HepG2 (cell line): Measurements from ENCODE around the gene SAMD4B. TPM values are rescaled to one million over a fixed set of nuclear protein-coding genes. Genes with fewer than 3 reads are reported as not detected.

Source experiments
- FOXA3 ChIP-seq: IDR thresholded peaks from 2 replicates; pipeline ENCODE4 v1.6.1; 2016; ENCODE audit warnings: missing genetic modification reagents, missing compliant biosample characterization
- GATAD1 ChIP-seq: IDR thresholded peaks from 2 replicates; pipeline ENCODE4 v1.6.1; 2016; ENCODE audit warnings: missing genetic modification reagents, missing compliant biosample characterization
- HCFC1 ChIP-seq: fragments of 150-350 bp; IDR thresholded peaks from 2 replicates; pipeline ENCODE4 v1.6.1; 2014; ENCODE audit warnings: low read depth, low read length
- HIVEP1 ChIP-seq: sonication (generic); formaldehyde crosslinking; IDR thresholded peaks from 2 replicates; pipeline ENCODE4 v1.4.0; 2020; ENCODE audit warnings: mild to moderate bottlenecking, missing genetic modification reagents
- HNRNPK ChIP-seq: fragments of 200-400 bp; formaldehyde crosslinking; IDR thresholded peaks from 2 replicates; pipeline ENCODE4 v1.6.1; 2018; ENCODE audit warnings: low read length, low read depth, moderate library complexity, mild to moderate bottlenecking; ENCODE audit not compliant: poor library complexity, severe bottlenecking
- MIER3 ChIP-seq: IDR thresholded peaks from 2 replicates; pipeline ENCODE4 v1.6.1; 2016; ENCODE audit warnings: missing compliant biosample characterization, borderline replicate concordance
- PHF8 ChIP-seq: sonication (generic); formaldehyde crosslinking; IDR thresholded peaks from 2 replicates; pipeline ENCODE4 v1.5.0; 2020; ENCODE audit warnings: missing genetic modification reagents
- SNAI1 ChIP-seq: sonication (generic); formaldehyde crosslinking; IDR thresholded peaks from 2 replicates; pipeline ENCODE4 v1.5.0; 2020; ENCODE audit warnings: mild to moderate bottlenecking, missing genetic modification reagents, borderline replicate concordance
- TGIF2 ChIP-seq: IDR thresholded peaks from 2 replicates; pipeline ENCODE4 v1.6.1; 2016; ENCODE audit warnings: control low read depth, missing compliant biosample characterization
- YY1 ChIP-seq: IDR thresholded peaks from 2 replicates; pipeline ENCODE4 v1.6.1; 2011; ENCODE audit warnings: low read length, low read depth, moderate library complexity, mild to moderate bottlenecking; ENCODE audit not compliant: insufficient read depth, insufficient replicate concordance
- ZEB1 ChIP-seq: IDR thresholded peaks from 2 replicates; pipeline ENCODE4 v1.6.1; 2012; ENCODE audit warnings: mild to moderate bottlenecking, low read depth, inconsistent platforms; ENCODE audit not compliant: insufficient replicate concordance
- ZNF33B ChIP-seq: sonication (generic); formaldehyde crosslinking; IDR thresholded peaks from 2 replicates; pipeline ENCODE4 v1.5.1; 2020; ENCODE audit warnings: mild to moderate bottlenecking, missing genetic modification reagents
- ZNF367 ChIP-seq: sonication (generic); formaldehyde crosslinking; IDR thresholded peaks from 2 replicates; pipeline ENCODE4 v1.4.0; 2020; ENCODE audit warnings: missing genetic modification reagents, borderline replicate concordance
- ZNF530 ChIP-seq: sonication (generic); formaldehyde crosslinking; IDR thresholded peaks from 2 replicates; pipeline ENCODE4 v1.5.0; 2020; ENCODE audit warnings: low read depth, mild to moderate bottlenecking, missing genetic modification reagents
- ZNF687 ChIP-seq: sonication (generic); formaldehyde crosslinking; IDR thresholded peaks from 2 replicates; pipeline ENCODE4 v1.5.1; 2020; ENCODE audit warnings: mild to moderate bottlenecking, missing genetic modification reagents, moderate library complexity
- polyA plus RNA-seq, 8 experiments: library from polyadenylated mRNA; depleted of rRNA in 3 of 8; stranded (reverse) in 7 of 8; unstranded in 1 of 8; fragments of >200 nt; fragmentation: Illumina TruSeq in 4 of 8; extraction: Trizol in 4 of 8; gene quantifications; 2 replicates each; pipeline versions ENCODE4 v1.2.1 to v1.2.3, GENCODE V29; 2011 to 2016; ENCODE audit warnings: low read depth in 4 of 8, missing spikeins in 1 of 8, mixed read lengths in 1 of 8; ENCODE audit not compliant: insufficient read depth in 1 of 8
- total RNA-seq, 5 experiments: library from RNA; depleted of rRNA; stranded (reverse); fragments of >200 nt; fragmentation: Illumina TruSeq; extraction: Trizol; gene quantifications; 2 replicates each; pipeline ENCODE4 v1.2.3, GENCODE V29; 2016; ENCODE audit warnings: low read depth in 1 of 5
- TF ChIP-seq, protein P1 (sequence below): sonication (generic); formaldehyde crosslinking; IDR thresholded peaks from 2 replicates; pipeline ENCODE4; 2020; ENCODE audit warnings: missing genetic modification reagents, mild to moderate bottlenecking, borderline replicate concordance

Gene SAMD4B
- total and polyA plus RNA-seq, 2 of the 13 experiments (the other 11 are each of a cell fraction or from before 2014, with no cell fraction given) = 26.0 to 31.8 TPM

DNA sequence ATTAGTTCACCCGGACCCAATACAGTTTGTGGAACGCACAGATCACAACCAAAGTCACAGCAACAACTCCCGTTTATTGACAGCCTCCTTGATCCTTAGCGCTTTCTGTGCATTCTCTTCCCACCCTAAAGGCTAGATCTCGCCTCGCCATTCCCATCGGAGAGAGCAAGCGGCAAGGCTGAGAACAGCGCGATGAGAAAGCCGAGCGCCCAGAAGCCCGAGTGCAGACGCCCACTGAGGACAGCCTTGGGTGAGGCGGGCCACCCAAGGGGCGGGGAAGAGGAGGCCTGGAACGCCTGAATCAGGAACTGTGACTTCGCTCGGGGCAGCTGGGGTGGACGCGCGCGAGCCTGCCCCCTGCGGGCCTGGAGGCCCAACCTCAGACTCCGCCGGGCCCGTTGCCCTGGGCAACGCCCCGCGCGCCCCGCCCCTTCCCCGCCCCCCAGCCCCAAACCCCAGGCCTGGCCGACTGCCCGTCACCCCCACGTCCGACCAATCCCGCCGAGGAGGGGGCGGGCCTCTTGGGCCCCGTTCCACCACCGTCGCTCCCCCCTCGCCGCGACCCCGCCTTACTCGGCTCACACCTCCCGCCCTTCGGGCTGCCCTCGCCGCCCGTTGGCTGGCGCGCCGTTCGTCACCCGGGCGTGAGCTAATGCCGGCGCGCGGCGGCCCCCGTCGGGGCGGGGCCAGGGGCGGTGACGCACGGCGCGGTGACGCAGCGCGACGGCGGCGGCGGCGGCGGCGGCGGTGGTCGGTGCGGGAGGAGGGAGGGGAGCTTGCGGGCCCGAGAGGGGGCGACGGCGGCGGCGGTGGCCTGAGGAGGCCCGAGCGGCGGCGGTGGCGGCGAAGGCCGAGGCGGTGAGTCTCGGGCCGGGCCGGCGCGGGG is at the start of gene SAMD4B (continued):
- TF ChIP-seq ZEB1 (peak; percentile 49), GATAD1 (CRISPR knock-in tag) (peak; percentile 94), PHF8 (CRISPR knock-in tag) (peak; percentile 95), ZNF687 (CRISPR knock-in tag) (peak; percentile 78), SNAI1 (CRISPR knock-in tag) (no peak), TGIF2 (CRISPR knock-in tag) (peak; percentile 80; the same call in 1 of the 2 replicates), ZNF367 (CRISPR knock-in tag) (no peak), YY1 (peak; percentile 82), HIVEP1 (peak; percentile 85), MIER3 (CRISPR knock-in tag) (peak; percentile 85), HCFC1 (peak; percentile 58; the same call in 1 of the 2 replicates), FOXA3 (CRISPR knock-in tag) (peak; percentile 47; the same call in 1 of the 2 replicates), ZNF530 (no peak), HNRNPK (peak; percentile 32), ZNF33B (CRISPR knock-in tag) (no peak)
- TF ChIP-seq, protein P1, sequence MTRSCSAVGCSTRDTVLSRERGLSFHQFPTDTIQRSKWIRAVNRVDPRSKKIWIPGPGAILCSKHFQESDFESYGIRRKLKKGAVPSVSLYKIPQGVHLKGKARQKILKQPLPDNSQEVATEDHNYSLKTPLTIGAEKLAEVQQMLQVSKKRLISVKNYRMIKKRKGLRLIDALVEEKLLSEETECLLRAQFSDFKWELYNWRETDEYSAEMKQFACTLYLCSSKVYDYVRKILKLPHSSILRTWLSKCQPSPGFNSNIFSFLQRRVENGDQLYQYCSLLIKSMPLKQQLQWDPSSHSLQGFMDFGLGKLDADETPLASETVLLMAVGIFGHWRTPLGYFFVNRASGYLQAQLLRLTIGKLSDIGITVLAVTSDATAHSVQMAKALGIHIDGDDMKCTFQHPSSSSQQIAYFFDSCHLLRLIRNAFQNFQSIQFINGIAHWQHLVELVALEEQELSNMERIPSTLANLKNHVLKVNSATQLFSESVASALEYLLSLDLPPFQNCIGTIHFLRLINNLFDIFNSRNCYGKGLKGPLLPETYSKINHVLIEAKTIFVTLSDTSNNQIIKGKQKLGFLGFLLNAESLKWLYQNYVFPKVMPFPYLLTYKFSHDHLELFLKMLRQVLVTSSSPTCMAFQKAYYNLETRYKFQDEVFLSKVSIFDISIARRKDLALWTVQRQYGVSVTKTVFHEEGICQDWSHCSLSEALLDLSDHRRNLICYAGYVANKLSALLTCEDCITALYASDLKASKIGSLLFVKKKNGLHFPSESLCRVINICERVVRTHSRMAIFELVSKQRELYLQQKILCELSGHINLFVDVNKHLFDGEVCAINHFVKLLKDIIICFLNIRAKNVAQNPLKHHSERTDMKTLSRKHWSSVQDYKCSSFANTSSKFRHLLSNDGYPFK (CRISPR knock-in tag) = peak; percentile 70; the same call in 1 of the 2 replicates
